DMS 273 (cell line): ENCODE data around the gene NTRK3.
"Not testable (repeated sequence)": the region's sequence is repeated elsewhere in the genome, so short reads cannot be mapped to it uniquely, and the experiment has no call there.

Experiments
- DNase-seq: peaks from one replicate; lab custom pipeline; 2025; ENCODE audit not compliant: unreplicated experiment; lab: John Stamatoyannopoulos, UW

The NTRK3 gene

GRCh38 chr15:87846746-87847145, 409.8 kb downstream of the NTRK3 start:
- no peak for DNase-seq

- no peak for DNase-seq
These were observed 413.2 kb downstream of the NTRK3 start for GRCh38 chr15:87843312-87843711.

- no peak for DNase-seq
These were observed 415.0 kb downstream of the NTRK3 start for GRCh38 chr15:87841426-87841998.

- not testable (repeated sequence) for DNase-seq
These were observed 420.7 kb downstream of the NTRK3 start for GRCh38 chr15:87835830-87836229.

- DNase-seq: not testable (repeated sequence)
These were observed 423.2 kb downstream of the NTRK3 start for GRCh38 chr15:87833333-87833732.

- no peak for DNase-seq
These were observed 427.0 kb downstream of the NTRK3 start for GRCh38 chr15:87829332-87830050.

- no peak for DNase-seq
These were observed 427.9 kb downstream of the NTRK3 start for GRCh38 chr15:87828608-87829007.

GRCh38 chr15:87827131-87827530, 429.4 kb downstream of the NTRK3 start:
- no peak for DNase-seq

- no peak for DNase-seq
These were observed 430.3 kb downstream of the NTRK3 start for GRCh38 chr15:87826119-87826747.

- no peak for DNase-seq
These were observed 437.8 kb downstream of the NTRK3 start for GRCh38 chr15:87818756-87819155.

- DNase-seq: no peak
These were observed 439.0 kb downstream of the NTRK3 start for GRCh38 chr15:87817553-87817952.

- DNase-seq: no peak
These were observed 439.7 kb downstream of the NTRK3 start for GRCh38 chr15:87816811-87817210.

- no peak for DNase-seq
These were observed 440.5 kb downstream of the NTRK3 start for GRCh38 chr15:87816016-87816415.
